Measurements from ENCODE around the gene TUBB6. TPM values are rescaled to one million over a fixed set of nuclear protein-coding genes. Genes with fewer than 3 reads are reported as not detected.

TUBB6 gene
- total RNA-seq, 1 experiment from 2014 or later: 197 TPM

DNA sequence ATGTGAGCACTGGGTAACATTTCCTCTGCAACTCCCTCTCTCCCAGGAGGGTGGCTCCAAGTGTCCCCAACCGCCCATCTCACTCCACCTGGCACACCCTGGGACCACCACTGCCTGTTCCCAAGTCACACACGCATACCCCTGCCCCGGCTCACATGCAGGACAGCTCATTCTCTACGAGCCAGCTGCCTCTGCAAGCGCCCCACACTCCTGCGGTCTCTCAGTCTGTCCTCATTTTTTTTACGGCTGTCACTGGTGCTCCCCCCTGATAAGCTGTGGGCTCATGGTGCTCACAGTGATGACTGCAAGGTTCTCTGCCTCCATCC, 38.2 kb downstream of the TUBB6 start:
- CTCF ChIA-PET: no interaction called here
- H3K4me3 ChIP-seq (ENCODE audit: low read depth, low read length, poor library complexity, severe bottlenecking): no peak overlapping the region
- POLR2A ChIA-PET (ENCODE audit: low non-redundant PET): no interaction called here
- TF ChIP-seq, protein P1, sequence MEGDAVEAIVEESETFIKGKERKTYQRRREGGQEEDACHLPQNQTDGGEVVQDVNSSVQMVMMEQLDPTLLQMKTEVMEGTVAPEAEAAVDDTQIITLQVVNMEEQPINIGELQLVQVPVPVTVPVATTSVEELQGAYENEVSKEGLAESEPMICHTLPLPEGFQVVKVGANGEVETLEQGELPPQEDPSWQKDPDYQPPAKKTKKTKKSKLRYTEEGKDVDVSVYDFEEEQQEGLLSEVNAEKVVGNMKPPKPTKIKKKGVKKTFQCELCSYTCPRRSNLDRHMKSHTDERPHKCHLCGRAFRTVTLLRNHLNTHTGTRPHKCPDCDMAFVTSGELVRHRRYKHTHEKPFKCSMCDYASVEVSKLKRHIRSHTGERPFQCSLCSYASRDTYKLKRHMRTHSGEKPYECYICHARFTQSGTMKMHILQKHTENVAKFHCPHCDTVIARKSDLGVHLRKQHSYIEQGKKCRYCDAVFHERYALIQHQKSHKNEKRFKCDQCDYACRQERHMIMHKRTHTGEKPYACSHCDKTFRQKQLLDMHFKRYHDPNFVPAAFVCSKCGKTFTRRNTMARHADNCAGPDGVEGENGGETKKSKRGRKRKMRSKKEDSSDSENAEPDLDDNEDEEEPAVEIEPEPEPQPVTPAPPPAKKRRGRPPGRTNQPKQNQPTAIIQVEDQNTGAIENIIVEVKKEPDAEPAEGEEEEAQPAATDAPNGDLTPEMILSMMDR (conservative IDR thresholded peaks at IDR 0.05; ENCODE audit: low read depth, low read length): no peak
- TF ChIP-seq EZH2 (IDR thresholded peaks at IDR 0.05; ENCODE audit: borderline replicate concordance, low read depth, low read length, poor library complexity, severe bottlenecking): no peak
- BruUV-seq (replicated peaks): no TSS peak
- no peaks in the 10 kb centered on the region for H3K4me1 ChIP-seq (ENCODE audit: insufficient read depth, low read length, poor library complexity, severe bottlenecking)
- DNase-seq (ENCODE audit: low spot score): no peak
- no peaks in the 10 kb centered on the region for H3K27me3 ChIP-seq (replicated peaks; ENCODE audit: insufficient read depth, low read depth, low read length, poor library complexity)
- no peak overlapping the region for H3K27ac ChIP-seq (ENCODE audit: low read depth, low read length, poor library complexity, severe bottlenecking)
- peaks cover 75% of the 10 kb centered on the region for H3K36me3 ChIP-seq (ENCODE audit: insufficient read depth, low read length, poor library complexity, severe bottlenecking)
- no peaks in the 10 kb centered on the region for H3K9me3 ChIP-seq (ENCODE audit: low read depth, low read length, poor library complexity, severe bottlenecking)
- intact Hi-C loops (cut with micrococcal nuclease; ENCODE audit: unreplicated experiment): no loop called here

DNA sequence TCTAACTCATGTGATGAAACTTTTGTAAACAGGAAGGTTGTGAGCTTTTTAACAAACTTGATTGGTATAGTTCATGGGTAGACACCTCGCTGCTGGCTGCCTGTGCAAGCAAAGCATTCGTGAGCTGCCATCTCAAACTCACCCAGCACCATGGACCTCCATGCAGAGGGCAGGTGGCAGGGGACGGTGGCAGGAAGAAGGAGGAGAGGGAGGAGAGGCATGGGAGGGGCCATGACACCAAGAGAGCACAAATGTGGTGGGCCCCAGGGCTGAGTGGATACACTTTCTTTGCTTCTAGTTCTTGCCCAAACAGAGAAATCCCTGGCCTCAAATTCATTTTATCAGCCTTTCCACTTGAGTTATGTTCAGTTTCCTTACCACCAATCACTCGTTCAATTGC, 39.9 kb downstream of the TUBB6 start:
- no peak overlapping the region for H3K27ac ChIP-seq (ENCODE audit: low read depth, low read length, poor library complexity, severe bottlenecking)
- no peak for TF ChIP-seq EZH2 (IDR thresholded peaks at IDR 0.05; ENCODE audit: borderline replicate concordance, low read depth, low read length, poor library complexity, severe bottlenecking)
- TF ChIP-seq, protein P1 (conservative IDR thresholded peaks at IDR 0.05; ENCODE audit: low read depth, low read length): no peak
- no peaks in the 10 kb centered on the region for H3K27me3 ChIP-seq (replicated peaks; ENCODE audit: insufficient read depth, low read depth, low read length, poor library complexity)
- no peak for DNase-seq (ENCODE audit: low spot score)
- no peaks in the 10 kb centered on the region for H3K4me1 ChIP-seq (ENCODE audit: insufficient read depth, low read length, poor library complexity, severe bottlenecking)
- H3K9me3 ChIP-seq (ENCODE audit: low read depth, low read length, poor library complexity, severe bottlenecking): no peaks in the 10 kb centered on the region
- no peak overlapping the region for H3K4me3 ChIP-seq (ENCODE audit: low read depth, low read length, poor library complexity, severe bottlenecking)
- BruUV-seq (replicated peaks): no TSS peak
- CTCF ChIA-PET: no interaction called here
- peaks cover 81% of the 10 kb centered on the region for H3K36me3 ChIP-seq (ENCODE audit: insufficient read depth, low read length, poor library complexity, severe bottlenecking)
- intact Hi-C loops (cut with micrococcal nuclease; ENCODE audit: unreplicated experiment): no loop called here
- POLR2A ChIA-PET (ENCODE audit: low non-redundant PET): no interaction called here

DNA sequence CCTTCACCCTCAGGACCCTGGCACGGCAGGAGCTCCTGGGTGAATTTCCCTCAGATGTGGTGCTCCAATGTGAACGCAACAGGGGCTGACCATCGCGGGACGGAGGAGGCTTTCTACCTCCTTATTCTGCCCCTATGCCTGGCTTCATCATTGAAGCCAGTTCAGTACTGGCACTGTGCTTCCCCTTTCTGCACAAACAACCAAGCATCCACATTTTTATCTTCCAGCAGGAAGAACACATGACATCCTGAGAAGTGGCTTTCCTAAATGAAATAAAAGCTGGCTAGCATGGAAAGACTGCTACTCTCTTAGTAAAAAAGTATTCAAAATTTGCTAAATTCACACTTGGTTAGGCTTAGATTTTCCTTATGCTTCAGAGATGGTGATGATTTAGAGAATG, 44.1 kb downstream of the TUBB6 start:
- ChIA-PET POLR2A (ENCODE audit: low non-redundant PET) (no interaction called here), CTCF (no interaction called here)
- no peak overlapping the region for H3K4me3 ChIP-seq (ENCODE audit: low read depth, low read length, poor library complexity, severe bottlenecking)
- no peak for DNase-seq (ENCODE audit: low spot score)
- H3K27ac ChIP-seq (ENCODE audit: low read depth, low read length, poor library complexity, severe bottlenecking): no peak overlapping the region
- peaks cover 80% of the 10 kb centered on the region for H3K36me3 ChIP-seq (ENCODE audit: insufficient read depth, low read length, poor library complexity, severe bottlenecking)
- intact Hi-C loops (cut with micrococcal nuclease; ENCODE audit: unreplicated experiment): no loop called here
- H3K9me3 ChIP-seq (ENCODE audit: low read depth, low read length, poor library complexity, severe bottlenecking): no peaks in the 10 kb centered on the region
- H3K27me3 ChIP-seq (replicated peaks; ENCODE audit: insufficient read depth, low read depth, low read length, poor library complexity): no peaks in the 10 kb centered on the region
- no peaks in the 10 kb centered on the region for H3K4me1 ChIP-seq (ENCODE audit: insufficient read depth, low read length, poor library complexity, severe bottlenecking)
- no TSS peak for BruUV-seq (replicated peaks)
- no peak for TF ChIP-seq EZH2 (IDR thresholded peaks at IDR 0.05; ENCODE audit: borderline replicate concordance, low read depth, low read length, poor library complexity, severe bottlenecking)
- TF ChIP-seq, protein P1 (conservative IDR thresholded peaks at IDR 0.05; ENCODE audit: low read depth, low read length): no peak

Measured in A673 (cell line).